SK-N-SH treated with all-trans-retinoic acid at 6 μM for 48 hours (cell line): ENCODE results near the gene CNTN4.

Source experiments
- ARNTL ChIP-seq: fragments of 450-650 bp; formaldehyde crosslinking; IDR thresholded peaks from 2 replicates; pipeline ENCODE4 v1.5.0; 2020; ENCODE audit warnings: low read depth, mild to moderate bottlenecking, moderate library complexity, borderline replicate concordance
- BACH2 ChIP-seq: fragments of 250-450 bp; sonication (Bioruptor Pico); IDR thresholded peaks from 2 replicates; pipeline ENCODE4 v1.9.0; 2021; ENCODE audit warnings: mild to moderate bottlenecking, borderline replicate concordance
- GLIS3 ChIP-seq: fragments of 250-450 bp; sonication (Bioruptor Pico); IDR thresholded peaks from 2 replicates; pipeline ENCODE4 v1.5.0; 2020; ENCODE audit warnings: mild to moderate bottlenecking, moderate library complexity
- OSR1 ChIP-seq: fragments of 250-450 bp; sonication (Bioruptor Pico); IDR thresholded peaks from 2 replicates; pipeline ENCODE4 v1.8.0; 2022; ENCODE audit warnings: moderate library complexity, mild to moderate bottlenecking, inconsistent platforms
- SNAI2 ChIP-seq: fragments of 250-450 bp; sonication (Bioruptor Pico); IDR thresholded peaks from 2 replicates; pipeline ENCODE4 v1.5.0; 2020; ENCODE audit warnings: mild to moderate bottlenecking, moderate library complexity
- TCF4 ChIP-seq: fragments of 250-450 bp; sonication (Bioruptor Pico); IDR thresholded peaks from 2 replicates; pipeline ENCODE4 v1.8.0; 2021; ENCODE audit warnings: mild to moderate bottlenecking, moderate library complexity, borderline replicate concordance
- ZC3H10 ChIP-seq: fragments of 250-450 bp; sonication (Bioruptor Pico); IDR thresholded peaks from 2 replicates; pipeline ENCODE4 v1.5.1; 2021; ENCODE audit warnings: mild to moderate bottlenecking, moderate library complexity
- ZFP30 ChIP-seq: fragments of 450-650 bp; formaldehyde crosslinking; IDR thresholded peaks from 2 replicates; pipeline ENCODE4 v1.5.0; 2022; ENCODE audit warnings: mild to moderate bottlenecking, moderate library complexity
- TF ChIP-seq, protein P1 (sequence below): fragments of 250-450 bp; sonication (Bioruptor Pico); IDR thresholded peaks from 2 replicates; pipeline ENCODE4 v1.8.0; 2020; ENCODE audit warnings: mild to moderate bottlenecking, moderate library complexity, borderline replicate concordance

DNA sequence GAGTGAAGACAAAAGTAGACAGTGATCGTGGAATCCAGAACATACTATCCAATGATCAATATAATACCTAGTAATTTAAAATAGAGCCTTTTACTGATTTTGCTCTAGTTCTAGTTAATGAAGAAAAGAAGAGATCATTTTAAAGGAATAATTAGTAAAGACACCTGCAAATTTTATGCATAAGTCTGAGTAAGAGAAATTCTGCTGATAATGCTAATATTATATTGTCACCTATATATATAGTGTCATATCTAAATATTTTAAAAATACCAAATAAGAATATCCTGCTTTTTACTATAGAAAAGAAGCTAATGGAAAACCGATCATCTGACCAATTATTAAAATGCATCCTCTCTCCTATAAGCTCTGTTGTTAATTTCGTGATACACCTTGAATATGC, 152.1 kb downstream of the CNTN4 start:
- no peak for TF ChIP-seq OSR1
- TF ChIP-seq, protein P1, sequence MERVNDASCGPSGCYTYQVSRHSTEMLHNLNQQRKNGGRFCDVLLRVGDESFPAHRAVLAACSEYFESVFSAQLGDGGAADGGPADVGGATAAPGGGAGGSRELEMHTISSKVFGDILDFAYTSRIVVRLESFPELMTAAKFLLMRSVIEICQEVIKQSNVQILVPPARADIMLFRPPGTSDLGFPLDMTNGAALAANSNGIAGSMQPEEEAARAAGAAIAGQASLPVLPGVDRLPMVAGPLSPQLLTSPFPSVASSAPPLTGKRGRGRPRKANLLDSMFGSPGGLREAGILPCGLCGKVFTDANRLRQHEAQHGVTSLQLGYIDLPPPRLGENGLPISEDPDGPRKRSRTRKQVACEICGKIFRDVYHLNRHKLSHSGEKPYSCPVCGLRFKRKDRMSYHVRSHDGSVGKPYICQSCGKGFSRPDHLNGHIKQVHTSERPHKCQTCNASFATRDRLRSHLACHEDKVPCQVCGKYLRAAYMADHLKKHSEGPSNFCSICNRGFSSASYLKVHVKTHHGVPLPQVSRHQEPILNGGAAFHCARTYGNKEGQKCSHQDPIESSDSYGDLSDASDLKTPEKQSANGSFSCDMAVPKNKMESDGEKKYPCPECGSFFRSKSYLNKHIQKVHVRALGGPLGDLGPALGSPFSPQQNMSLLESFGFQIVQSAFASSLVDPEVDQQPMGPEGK: no peak
- no peak for TF ChIP-seq BACH2 (CRISPR knock-in tag)
- no peak for TF ChIP-seq ARNTL (CRISPR knock-in tag)
- TF ChIP-seq ZC3H10 (CRISPR knock-in tag): no peak
- TF ChIP-seq SNAI2 (CRISPR knock-in tag): no peak
- TF ChIP-seq TCF4 (CRISPR knock-in tag): no peak
- TF ChIP-seq ZFP30 (CRISPR knock-in tag): no peak
- TF ChIP-seq GLIS3 (CRISPR knock-in tag): no peak
